SK-N-MC (cell line): Measurements from ENCODE around the gene GZMM.

Experiments
- DNase-seq: peaks from one replicate; pipeline ENCODE4 v3.0.0-alpha.2; 2011; ENCODE audit warnings: low read depth, low spot score
- H3K27ac ChIP-seq: fragments of 200-600 bp; sonication (generic); 2 replicates; pipeline ENCODE4 v1.5.1; 2016; ENCODE audit warnings: mixed run types
- H3K36me3 ChIP-seq: fragments of 200-600 bp; sonication (generic); 2 replicates; pipeline ENCODE4 v1.6.1; 2017; ENCODE audit warnings: antibody characterized with exemption, low read length, mixed read lengths; ENCODE audit not compliant: insufficient read depth
- H3K4me3 ChIP-seq: fragments of 200-600 bp; sonication (generic); 2 replicates; pipeline ENCODE4 v1.5.1; 2016
- H3K9ac ChIP-seq: fragments of 200-600 bp; sonication (generic); 2 replicates; pipeline ENCODE4 v1.8.0; 2017; ENCODE audit warnings: mixed run types, mixed read lengths; ENCODE audit not compliant: insufficient read length
- H3K9me3 ChIP-seq: fragments of 200-600 bp; sonication (generic); 2 replicates; pipeline ENCODE4 v1.6.1; 2017; ENCODE audit warnings: low read depth, mild to moderate bottlenecking, antibody characterized with exemption, low read length, moderate library complexity, mixed read lengths
- EZH2 ChIP-seq: fragments of 200-600 bp; sonication (generic); IDR thresholded peaks from one replicate; pipeline ENCODE4 v1.6.1; 2017; ENCODE audit warnings: antibody characterized with exemption
- FOXP2 ChIP-seq: optimal IDR thresholded peaks from 2 replicates; pipeline ENCODE3; 2011; ENCODE audit warnings: mild to moderate bottlenecking, moderate library complexity; ENCODE audit not compliant: insufficient read depth; ENCODE audit errors: extremely low read length, control extremely low read depth
- POLR2AphosphoS5 ChIP-seq: IDR thresholded peaks from 2 replicates; pipeline ENCODE4 v1.6.1; 2012; ENCODE audit warnings: mild to moderate bottlenecking, low read depth, low read length, borderline replicate concordance

The GZMM gene

DNA sequence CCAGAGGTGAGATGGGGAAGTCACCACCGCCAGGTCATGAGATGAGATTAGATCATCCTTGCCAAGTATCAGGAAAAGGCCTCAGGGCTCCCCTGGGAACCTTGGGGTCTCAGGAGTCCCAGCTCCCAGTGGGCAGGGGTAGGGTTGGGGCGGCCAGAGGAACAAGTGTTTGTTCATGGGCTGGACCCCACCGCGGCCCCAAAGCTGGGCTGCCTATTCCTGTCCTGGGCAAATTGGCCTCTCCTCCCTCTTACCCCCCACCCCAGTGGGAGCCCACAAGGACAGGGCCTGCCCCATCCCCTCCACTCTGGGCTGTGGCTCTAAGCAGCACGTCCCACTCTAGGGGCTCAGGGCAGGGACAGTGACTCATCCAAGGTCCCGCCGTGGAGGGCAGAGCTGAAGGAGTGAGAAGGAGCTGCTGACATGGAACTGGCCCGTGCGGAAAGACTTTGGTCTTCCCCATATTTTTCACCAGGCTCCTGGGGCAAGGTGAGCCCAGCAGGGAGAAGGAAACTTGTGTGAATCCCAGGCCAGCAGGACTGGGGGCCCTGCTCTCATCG, 41.8 kb downstream of the GZMM start:
- no peak overlapping the region for H3K9ac ChIP-seq
- H3K27ac ChIP-seq = peak overlapping the region; percentile 55; the same call in 1 of the 2 replicates
- TF ChIP-seq EZH2 (no peak), POLR2AphosphoS5 (no peak), FOXP2 (no peak)

DNA sequence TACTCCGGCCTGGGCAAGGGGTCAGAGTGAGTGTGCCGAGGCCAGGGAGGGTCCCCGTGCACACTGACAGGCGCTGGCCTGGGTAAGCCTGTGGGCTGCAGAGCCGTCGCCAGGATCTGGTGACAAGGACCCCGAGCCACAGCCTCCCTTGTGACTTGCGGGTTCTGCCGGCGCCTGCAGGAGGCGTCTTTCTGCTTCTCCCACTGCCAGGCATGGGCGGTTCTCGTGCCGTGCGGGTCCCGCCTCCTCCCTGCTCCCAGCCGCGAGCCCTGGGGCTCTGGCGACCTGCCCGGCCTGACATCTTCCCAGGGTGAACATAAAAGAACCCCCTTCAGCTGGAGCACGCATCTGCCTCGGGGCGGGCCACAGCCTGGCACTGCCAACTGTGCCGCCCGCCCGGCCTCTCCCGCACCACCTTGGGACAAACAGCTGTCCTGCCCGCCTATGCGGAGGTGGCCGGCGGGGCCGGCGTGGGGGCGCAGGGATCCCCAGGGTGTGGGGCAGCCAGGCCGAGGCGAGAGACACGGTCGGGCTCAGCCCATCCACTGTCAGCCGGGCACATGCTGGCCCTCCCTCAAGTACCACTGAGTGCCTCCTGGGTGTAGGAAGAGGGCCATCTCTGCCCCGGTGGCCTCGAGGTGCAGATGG, 44.4 kb downstream of the GZMM start:
- no peak for DNase-seq
- no peaks in the 10 kb centered on the region for H3K9me3 ChIP-seq
- peak overlapping the region; percentile 66 for H3K4me3 ChIP-seq
- H3K27ac ChIP-seq = no peak overlapping the region
- no peak for TF ChIP-seq POLR2AphosphoS5
- TF ChIP-seq FOXP2 = peak; percentile 23
- no peaks in the 10 kb centered on the region; the same call in 1 of the 2 replicates for H3K36me3 ChIP-seq
- no peak overlapping the region for H3K9ac ChIP-seq

More for the DNA sequence above, 41.8 kb downstream of the GZMM start:
- Histone ChIP-seq H3K36me3 (peaks cover 11% of the 10 kb centered on the region; the same call in 1 of the 2 replicates), H3K9me3 (no peaks in the 10 kb centered on the region), H3K4me3 (no peak overlapping the region)
- no peak for DNase-seq

DNA sequence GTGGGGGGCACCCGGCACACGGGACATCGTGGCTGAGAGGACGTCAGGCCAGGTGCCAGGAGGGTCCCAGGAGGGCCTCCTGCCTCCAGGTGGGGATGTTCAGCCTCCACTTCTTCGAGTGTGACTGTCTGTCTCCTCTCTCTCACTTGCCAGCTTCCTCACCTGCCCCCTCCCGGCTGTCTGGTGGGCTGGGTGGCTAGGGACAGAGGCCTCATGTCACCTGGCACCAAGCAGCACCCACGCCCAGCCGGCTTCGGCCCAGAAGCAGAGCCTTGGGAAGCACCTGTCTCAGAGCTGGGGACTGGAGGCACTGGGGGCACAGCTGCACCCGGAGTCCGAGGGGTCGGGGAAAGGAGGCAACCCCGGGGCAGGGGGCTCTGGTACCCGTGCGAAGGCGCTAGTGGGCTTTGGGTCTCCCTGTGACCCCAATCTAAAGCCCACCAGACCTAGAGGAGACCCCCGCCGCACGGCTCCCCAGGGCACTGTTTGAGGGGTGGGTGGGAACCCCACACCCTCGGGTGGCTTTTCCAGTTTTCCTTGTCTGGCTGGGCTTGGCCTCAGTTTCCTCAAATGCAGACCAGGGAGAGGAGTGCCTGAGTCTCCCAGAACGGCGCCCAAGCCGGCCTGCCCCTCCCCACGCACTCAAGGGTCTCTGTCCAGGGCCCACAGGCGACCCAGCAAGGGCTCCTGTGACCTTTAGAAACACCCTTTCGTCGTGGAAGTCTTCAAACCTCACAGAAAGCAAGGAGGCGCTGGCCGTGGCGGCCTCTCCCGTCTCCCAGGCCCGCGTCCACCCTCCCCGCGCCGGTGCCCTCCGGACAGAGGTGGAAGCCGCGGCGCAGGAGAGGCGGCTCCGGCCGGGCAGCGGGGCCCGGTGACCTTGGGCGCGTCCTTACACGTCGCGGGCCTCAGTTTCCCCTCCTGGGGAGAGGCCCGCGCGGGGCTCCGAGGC, 45.2 kb downstream of the GZMM start:
- H3K27ac ChIP-seq = no peak overlapping the region
- no peak overlapping the region for H3K9ac ChIP-seq
- no peak for DNase-seq
- peak overlapping the region; percentile 66 for H3K4me3 ChIP-seq
- TF ChIP-seq FOXP2 = no peak
- TF ChIP-seq POLR2AphosphoS5 = no peak
- no peak for TF ChIP-seq EZH2
- H3K36me3 ChIP-seq = no peaks in the 10 kb centered on the region
- no peaks in the 10 kb centered on the region for H3K9me3 ChIP-seq

DNA sequence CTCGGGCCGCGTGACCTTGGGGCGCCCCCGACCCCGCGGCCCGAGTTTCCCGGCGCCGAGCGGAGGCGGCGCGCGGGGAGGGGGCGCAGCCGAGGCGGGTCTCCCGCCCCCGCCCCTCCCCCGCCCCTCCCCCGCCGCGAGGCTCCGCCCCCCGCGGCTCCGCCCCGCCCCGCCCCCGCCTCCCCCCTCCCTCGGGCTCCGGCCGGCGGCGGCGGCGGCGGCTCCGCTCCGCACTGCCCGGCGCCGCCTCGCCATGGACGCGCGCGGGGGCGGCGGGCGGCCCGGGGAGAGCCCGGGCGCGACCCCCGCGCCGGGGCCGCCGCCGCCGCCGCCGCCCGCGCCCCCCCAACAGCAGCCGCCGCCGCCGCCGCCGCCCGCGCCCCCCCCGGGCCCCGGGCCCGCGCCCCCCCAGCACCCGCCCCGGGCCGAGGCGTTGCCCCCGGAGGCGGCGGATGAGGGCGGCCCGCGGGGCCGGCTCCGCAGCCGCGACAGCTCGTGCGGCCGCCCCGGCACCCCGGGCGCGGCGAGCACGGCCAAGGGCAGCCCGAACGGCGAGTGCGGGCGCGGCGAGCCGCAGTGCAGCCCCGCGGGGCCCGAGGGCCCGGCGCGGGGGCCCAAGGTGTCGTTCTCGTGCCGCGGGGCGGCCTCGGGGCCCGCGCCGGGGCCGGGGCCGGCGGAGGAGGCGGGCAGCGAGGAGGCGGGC, 46.0 kb downstream of the GZMM start, which contains the start of gene HCN2:
Gene HCN2 (plus strand): TSS at position 189 of the 703 bp plus-strand sequence. CDS start 65 bp downstream, at position 254.
- Histone ChIP-seq H3K9ac (no peak within 1 kb of the TSS), H3K36me3 (no peaks in the 10 kb centered on the region), H3K27ac (no peak within 1 kb of the TSS), H3K9me3 (no peaks in the 10 kb centered on the region), H3K4me3 (peak within 1 kb of the TSS; percentile 64)
- TF ChIP-seq EZH2 = no peak
- no peak for TF ChIP-seq FOXP2
- TF ChIP-seq POLR2AphosphoS5 = no peak
- no peak for DNase-seq

DNA sequence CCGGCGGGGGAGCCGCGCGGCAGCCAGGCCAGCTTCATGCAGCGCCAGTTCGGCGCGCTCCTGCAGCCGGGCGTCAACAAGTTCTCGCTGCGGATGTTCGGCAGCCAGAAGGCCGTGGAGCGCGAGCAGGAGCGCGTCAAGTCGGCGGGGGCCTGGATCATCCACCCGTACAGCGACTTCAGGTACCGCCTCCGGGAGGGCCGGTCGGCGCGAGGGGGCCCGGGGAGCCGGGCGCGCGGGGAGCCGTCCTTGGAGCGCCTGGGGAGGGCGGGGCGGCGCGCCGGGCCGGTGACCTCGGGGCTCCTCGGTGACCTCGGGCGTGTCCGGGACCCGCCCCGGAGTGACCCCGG, 46.5 kb downstream of the GZMM start:
- TF ChIP-seq POLR2AphosphoS5 = no peak
- TF ChIP-seq FOXP2 = no peak
- no peak for TF ChIP-seq EZH2
- peak overlapping the region; percentile 52 for H3K4me3 ChIP-seq
- no peaks in the 10 kb centered on the region for H3K36me3 ChIP-seq
- H3K9ac ChIP-seq = no peak overlapping the region
- no peaks in the 10 kb centered on the region for H3K9me3 ChIP-seq
- no peak for DNase-seq
- H3K27ac ChIP-seq = no peak overlapping the region

DNA sequence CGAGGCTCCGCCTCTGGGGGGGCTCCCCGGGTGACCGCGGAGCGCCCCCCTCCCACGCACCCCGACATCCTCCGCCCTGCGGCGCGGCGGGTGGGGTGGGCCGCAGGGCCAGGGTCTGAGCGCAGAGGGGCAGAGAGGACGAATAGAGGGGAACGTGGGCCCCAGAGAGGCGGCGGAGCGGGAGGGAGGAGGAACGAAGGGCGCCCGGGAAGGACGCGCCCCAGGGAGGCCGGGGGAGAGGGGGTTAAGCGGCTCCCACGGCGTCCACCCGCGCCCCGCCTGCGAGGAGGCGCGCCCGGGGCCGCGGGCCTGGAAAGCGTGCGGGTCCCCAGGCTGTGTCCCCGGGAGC, 46.9 kb downstream of the GZMM start:
- H3K27ac ChIP-seq = no peak overlapping the region
- no peak overlapping the region for H3K9ac ChIP-seq
- no peaks in the 10 kb centered on the region for H3K9me3 ChIP-seq
- no peak for DNase-seq
- H3K4me3 ChIP-seq = peak overlapping the region; percentile 52
- no peak for TF ChIP-seq FOXP2
- no peak for TF ChIP-seq POLR2AphosphoS5
- TF ChIP-seq EZH2 = no peak
- H3K36me3 ChIP-seq = no peaks in the 10 kb centered on the region

DNA sequence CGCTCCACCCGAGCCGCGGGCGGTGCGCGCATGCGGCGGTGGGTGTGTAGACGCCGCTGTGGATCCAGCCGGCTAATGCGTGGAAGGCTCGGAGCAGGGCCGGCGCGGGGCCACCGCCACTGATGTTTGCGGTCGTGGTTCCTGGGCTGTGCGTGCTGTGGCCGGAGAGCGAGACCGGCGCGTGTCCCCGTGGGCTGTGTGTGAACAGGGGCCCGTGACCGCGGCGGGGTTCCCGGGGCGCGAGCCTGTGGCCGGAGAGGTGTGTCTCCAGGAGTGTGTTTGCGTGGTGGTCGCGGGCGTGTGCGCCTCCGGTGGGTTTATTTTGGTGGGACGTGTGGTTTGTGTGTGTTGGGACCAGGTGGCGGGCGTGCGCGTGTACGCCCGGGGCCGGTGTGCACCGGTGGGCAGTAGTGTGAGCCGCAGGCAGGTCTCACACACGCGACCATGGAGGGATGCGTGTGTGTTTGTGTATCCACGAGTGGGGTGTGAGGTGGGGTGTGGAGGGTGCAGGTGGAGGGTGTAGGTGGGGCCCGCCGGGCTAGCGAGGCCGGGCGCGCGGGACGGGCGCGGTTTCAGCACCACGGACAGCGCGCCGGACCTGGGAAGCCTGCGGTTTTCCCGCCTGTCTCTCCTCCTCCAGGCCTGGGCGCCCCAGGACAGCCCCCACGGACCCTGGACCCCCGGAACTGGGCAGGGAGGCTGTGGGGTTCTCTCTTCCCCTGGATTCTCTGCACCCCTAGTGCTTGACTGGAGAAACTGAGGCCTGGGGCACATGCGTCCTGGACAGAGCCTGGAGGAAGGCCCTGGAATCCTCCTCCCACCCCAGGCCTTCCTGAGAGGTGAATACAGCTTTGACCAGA, 47.5 kb downstream of the GZMM start:
- TF ChIP-seq FOXP2 (no peak), POLR2AphosphoS5 (no peak), EZH2 (no peak)
- H3K9me3 ChIP-seq = no peaks in the 10 kb centered on the region
- H3K36me3 ChIP-seq = no peaks in the 10 kb centered on the region
- no peak overlapping the region for H3K4me3 ChIP-seq
- no peak for DNase-seq
- no peak overlapping the region for H3K9ac ChIP-seq
- no peak overlapping the region for H3K27ac ChIP-seq

DNA sequence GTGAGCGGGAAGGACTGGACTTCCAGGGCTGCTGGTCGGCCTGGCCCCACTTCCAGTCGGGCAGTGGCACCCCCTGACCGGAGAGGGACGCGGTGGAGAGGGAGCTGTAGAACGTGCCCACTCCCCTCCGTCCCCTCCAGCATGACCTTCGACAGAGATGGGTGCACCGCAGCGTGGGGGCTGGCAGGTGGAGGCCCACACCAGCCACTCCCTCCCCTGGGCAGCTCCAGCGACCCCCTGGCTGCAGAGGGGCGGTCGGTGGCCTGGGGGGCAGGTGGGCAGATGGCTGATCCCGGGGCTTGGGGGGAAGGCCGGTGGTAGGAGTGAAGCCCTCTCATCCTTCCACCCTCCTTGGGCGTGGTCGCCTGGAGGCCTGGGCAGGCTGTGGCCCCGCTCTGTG, 48.2 kb downstream of the GZMM start:
- H3K27ac ChIP-seq = no peak overlapping the region
- no peaks in the 10 kb centered on the region for H3K9me3 ChIP-seq
- no peaks in the 10 kb centered on the region for H3K36me3 ChIP-seq
- no peak overlapping the region for H3K9ac ChIP-seq
- DNase-seq = no peak
- H3K4me3 ChIP-seq = no peak overlapping the region
- TF ChIP-seq POLR2AphosphoS5 (no peak), FOXP2 (no peak), EZH2 (no peak)
